D721Med (cell line): Measurements from ENCODE around the gene CCDC24.

Experiments
- DNase-seq: peaks from one replicate; pipeline ENCODE4 v3.0.0; 2011; ENCODE audit warnings: low spot score; ENCODE audit not compliant: insufficient read length
- FAIRE-seq: peaks from 2 replicates; lab custom pipeline; 2011; peaks lifted over from hg19 to GRCh38; lab: Jason Lieb, UNC
- TF ChIP-seq, protein P1 (sequence below): IDR thresholded peaks from 2 replicates; pipeline ENCODE4 v1.5.1; 2012; ENCODE audit warnings: mild to moderate bottlenecking, control low read depth; ENCODE audit not compliant: insufficient read depth; ENCODE audit errors: missing control alignments

Gene CCDC24

DNA sequence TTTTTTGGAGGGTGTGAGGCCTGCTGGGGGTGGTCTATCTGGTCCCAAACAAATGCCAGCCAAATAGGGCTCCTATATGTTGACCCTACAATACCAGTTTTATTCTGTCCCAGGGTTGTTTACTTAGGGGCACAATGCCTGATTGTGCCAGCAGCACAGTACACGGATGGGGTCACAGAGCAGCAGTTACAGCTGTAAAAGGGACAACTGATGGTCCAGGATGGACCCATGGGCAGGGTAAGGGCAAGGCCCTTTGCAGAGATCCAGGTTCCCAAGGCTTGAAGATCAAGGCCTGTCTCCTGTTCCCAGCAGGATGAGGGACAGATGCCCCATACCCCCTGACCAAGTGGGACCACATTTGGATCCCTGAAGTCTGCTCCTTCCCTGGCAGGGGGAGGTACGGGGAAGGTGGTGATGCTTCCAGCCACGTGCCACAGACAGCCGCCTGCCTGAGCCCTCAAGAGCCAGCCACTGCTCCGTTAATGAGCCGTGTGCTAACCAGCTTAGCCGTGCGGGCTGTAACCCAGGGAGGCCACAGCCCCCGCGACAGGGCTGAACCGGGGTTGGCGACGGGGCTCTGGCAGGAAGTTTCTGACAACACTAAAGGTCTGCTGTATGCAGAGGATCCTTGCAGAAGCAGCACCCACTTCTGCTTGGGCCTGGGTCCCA, 21.7 kb downstream of the CCDC24 start:
- TF ChIP-seq, protein P1, sequence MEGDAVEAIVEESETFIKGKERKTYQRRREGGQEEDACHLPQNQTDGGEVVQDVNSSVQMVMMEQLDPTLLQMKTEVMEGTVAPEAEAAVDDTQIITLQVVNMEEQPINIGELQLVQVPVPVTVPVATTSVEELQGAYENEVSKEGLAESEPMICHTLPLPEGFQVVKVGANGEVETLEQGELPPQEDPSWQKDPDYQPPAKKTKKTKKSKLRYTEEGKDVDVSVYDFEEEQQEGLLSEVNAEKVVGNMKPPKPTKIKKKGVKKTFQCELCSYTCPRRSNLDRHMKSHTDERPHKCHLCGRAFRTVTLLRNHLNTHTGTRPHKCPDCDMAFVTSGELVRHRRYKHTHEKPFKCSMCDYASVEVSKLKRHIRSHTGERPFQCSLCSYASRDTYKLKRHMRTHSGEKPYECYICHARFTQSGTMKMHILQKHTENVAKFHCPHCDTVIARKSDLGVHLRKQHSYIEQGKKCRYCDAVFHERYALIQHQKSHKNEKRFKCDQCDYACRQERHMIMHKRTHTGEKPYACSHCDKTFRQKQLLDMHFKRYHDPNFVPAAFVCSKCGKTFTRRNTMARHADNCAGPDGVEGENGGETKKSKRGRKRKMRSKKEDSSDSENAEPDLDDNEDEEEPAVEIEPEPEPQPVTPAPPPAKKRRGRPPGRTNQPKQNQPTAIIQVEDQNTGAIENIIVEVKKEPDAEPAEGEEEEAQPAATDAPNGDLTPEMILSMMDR: no peak
- FAIRE-seq (no peak), DNase-seq (peak; percentile 53)

DNA sequence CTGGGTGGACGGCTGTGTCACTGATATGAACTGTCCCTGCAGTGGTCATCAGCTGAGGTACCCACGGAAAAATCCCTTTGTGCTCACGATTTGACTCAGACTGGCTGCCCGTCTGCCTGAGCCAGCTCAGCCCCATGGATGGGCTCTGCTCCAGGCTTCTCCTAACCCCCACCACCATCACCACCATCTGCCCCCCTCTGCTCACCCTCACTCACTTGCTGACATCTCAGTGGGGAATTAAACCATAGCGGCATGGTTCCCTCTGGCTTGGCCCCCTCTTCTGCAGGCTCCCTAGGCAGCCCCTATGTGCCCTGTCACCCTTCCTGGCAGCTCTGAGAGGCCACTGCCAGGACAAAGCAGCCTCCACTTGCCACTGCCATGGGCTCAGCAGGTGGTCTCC, 22.6 kb downstream of the CCDC24 start:
- DNase-seq (no peak), FAIRE-seq (no peak)
- TF ChIP-seq, protein P1: no peak

DNA sequence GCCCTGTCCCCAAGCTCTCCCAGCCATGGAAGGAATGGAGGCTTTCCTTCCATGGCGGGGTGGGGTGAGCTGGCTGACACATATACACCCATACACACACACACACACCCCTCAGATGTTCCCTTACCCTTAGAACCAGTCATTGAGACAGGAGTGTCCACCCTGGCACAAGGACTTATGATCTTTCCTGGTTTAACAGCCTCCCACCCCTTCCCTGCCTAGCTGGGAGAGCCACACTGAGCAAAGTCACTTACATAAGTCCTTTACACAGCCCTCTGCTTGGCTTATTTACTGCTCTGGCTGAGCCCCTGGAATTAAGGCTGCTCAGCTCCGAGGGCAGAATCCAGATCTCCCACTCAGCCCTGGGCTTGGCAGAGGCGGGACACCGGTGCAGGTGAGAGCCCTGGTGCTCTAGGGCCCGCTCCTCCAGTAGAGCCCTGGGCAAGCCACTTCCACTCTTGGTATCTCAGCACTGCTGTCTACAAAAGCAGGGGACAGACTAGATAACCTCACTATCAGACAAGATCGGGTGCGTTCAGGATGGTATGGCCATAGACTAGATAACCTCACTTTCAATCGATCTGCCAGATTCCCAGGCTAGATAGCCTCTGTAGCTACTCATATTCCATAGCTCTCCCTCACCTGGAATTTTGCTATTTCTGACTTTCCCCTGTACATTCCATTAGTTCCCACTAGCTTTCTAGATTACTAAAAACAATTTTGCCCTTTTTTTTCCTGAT, 23.1 kb downstream of the CCDC24 start:
- TF ChIP-seq, protein P1: no peak
- peak; percentile 6 for FAIRE-seq
- DNase-seq: no peak

DNA sequence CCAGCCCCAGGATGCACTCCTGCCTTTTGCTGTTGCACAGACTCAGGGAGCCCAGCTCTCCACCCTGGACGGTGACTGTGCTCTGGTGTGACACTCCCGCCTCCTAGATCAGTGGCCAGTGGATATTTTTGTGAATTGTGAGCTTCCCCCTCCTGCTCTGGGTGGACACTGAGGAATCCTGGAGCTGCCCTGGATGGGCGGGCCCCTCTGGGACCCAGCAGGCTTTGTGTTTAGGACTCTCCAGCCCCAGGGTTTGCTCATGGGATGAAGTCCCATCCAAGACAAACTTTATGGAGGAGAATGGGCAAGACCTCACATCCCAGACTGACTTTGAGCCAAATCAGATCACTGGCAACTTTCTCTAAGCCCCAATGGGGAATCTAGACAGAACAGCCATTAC, 23.8 kb downstream of the CCDC24 start:
- DNase-seq (no peak), FAIRE-seq (no peak)
- TF ChIP-seq, protein P1: no peak

DNA sequence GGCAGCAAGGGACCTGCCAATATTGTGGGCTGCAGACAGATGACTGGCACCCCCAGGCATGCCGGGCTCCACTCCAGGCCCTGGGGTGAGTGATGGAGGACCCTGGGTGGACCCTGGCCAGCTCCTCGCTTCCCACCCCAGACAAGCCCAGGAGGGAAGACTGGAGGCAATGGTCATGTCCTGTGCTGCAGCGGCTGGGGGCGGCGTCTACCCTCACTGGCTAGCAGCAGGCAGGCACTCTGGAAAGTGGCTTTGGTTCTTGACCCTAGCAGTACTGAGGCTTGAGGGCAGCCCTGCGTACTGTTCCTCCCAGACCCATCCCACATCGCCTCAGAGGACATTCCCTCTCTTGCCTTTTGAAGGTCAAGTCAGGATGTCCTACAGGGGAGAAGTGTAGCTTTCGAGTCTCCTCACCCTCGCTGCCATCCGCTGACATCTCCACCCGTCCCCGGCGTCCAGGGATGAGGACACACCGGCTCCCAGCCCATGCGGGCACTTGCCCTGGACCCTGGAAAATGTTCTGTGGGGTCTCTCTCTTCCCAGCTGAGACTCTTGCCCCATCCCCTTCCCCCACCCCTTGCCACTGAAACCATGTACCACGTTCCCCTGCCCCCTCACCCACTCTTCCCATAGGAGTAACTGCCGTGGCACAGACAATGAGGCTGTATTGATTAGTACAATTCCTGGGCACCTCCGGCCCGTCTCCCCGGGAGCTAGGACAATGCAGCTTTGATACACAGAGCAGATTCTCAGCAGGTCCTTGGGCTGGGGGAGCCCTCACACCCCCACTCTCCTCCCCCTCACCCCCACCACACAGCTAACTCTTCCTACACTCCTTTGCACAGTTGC, 24.9 kb downstream of the CCDC24 start:
- FAIRE-seq: no peak
- DNase-seq: no peak
- TF ChIP-seq, protein P1: no peak

DNA sequence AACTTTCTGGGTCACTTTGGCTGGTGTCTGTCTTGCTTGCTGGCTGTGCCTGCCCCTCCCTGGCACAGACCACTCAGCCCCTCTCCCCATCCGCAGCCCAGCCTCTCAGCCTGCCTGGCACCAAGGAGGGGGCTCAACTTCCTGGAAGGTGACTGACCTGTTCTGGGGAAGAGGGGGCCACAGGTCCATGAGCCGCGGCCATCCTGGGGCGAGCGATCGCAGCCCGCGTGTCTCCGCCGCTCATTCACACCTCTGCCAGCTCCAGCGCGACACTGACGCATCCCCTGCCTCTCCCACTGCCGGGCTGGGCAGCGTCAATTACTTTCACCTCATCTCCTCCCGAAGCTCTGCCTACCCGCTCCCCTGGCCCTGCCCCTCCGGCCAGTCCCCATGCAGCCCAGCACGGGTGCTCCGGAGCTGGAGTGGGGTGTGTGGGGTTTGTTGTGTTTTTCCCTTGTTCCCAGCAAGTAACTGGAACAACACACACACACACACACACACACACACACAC, 25.5 kb downstream of the CCDC24 start:
- TF ChIP-seq, protein P1: no peak
- DNase-seq: no peak
- FAIRE-seq: no peak
